HFFc6 (cell line): Measurements from ENCODE around the gene ZRANB3. TPM values are rescaled to one million over a fixed set of nuclear protein-coding genes. Genes with fewer than 3 reads are reported as not detected.
"Not testable (repeated sequence)": the region's sequence is repeated elsewhere in the genome, so short reads cannot be mapped to it uniquely, and the experiment has no call there.

Experiments
- DNase-seq: peaks from one replicate; pipeline ENCODE4 v3.0.0-alpha.2; 2018
- H3K27ac Mint-ChIP-seq: 2 replicates; pipeline ENCODE4 v1.8.0; 2020; ENCODE audit warnings: mild to moderate bottlenecking, mixed read lengths
- H3K27me3 Mint-ChIP-seq: 2 replicates; pipeline ENCODE4 v1.8.0; 2021; ENCODE audit warnings: mild to moderate bottlenecking, moderate library complexity, mixed read lengths; ENCODE audit not compliant: insufficient read depth
- H3K36me3 Mint-ChIP-seq: 2 replicates; pipeline ENCODE4 v1.8.0; 2021; ENCODE audit warnings: low read depth, mixed read lengths
- H3K4me1 Mint-ChIP-seq: 2 replicates; pipeline ENCODE4 v1.8.0; 2020; ENCODE audit warnings: low read depth, mixed read lengths
- H3K4me3 Mint-ChIP-seq: 2 replicates; pipeline ENCODE4 v1.8.0; 2020; ENCODE audit warnings: mild to moderate bottlenecking, moderate library complexity, mixed read lengths
- H3K9me3 Mint-ChIP-seq: 2 replicates; pipeline ENCODE4 v1.8.0; 2020; ENCODE audit warnings: mild to moderate bottlenecking, mixed read lengths
- CTCF ChIP-seq: fragments of 200-600 bp; sonication (generic); IDR thresholded peaks from 2 replicates; pipeline ENCODE4 v1.5.0; 2021; ENCODE audit warnings: antibody characterized with exemption, mild to moderate bottlenecking
- total RNA-seq, 6 experiments: library from RNA; stranded (reverse); fragmentation: NEBNext Ultra II Directional; extraction: Animal tissue kit (Norgen Biotek cat#: 25700); gene quantifications; 2 replicates in 1 of 6; 3 replicates in 5 of 6; pipeline ENCODE4 v1.2.3, GENCODE V29; 2021

The ZRANB3 gene
- total RNA-seq, 6 experiments from 2014 or later, result 8.1 to 10.2 (median 8.8) TPM

- DNase-seq, result no peak
- H3K4me1 Mint-ChIP-seq, result no peaks in the 10 kb centered on the region
- no peak overlapping the region for H3K27ac Mint-ChIP-seq
- peaks cover 33% of the 10 kb centered on the region for H3K9me3 Mint-ChIP-seq
- TF ChIP-seq CTCF, result no peak
- no peaks in the 10 kb centered on the region for H3K27me3 Mint-ChIP-seq
- H3K4me3 Mint-ChIP-seq, result no peak overlapping the region
- peaks cover 28% of the 10 kb centered on the region for H3K36me3 Mint-ChIP-seq
Measured at GRCh38 chr2:135456431-135456830, 74.6 kb downstream of the ZRANB3 start.

- TF ChIP-seq CTCF, result no peak
- no peak for DNase-seq
- no peaks in the 10 kb centered on the region for H3K27me3 Mint-ChIP-seq
- no peak overlapping the region for H3K27ac Mint-ChIP-seq
- H3K4me3 Mint-ChIP-seq, result no peak overlapping the region
- peaks cover 33% of the 10 kb centered on the region for H3K9me3 Mint-ChIP-seq
- peaks cover 28% of the 10 kb centered on the region for H3K36me3 Mint-ChIP-seq
- no peaks in the 10 kb centered on the region for H3K4me1 Mint-ChIP-seq
Measured at GRCh38 chr2:135454608-135455007, 76.4 kb downstream of the ZRANB3 start.

GRCh38 chr2:135453027-135453426 lies 78.0 kb downstream of the ZRANB3 start:
- H3K36me3 Mint-ChIP-seq, result peaks cover 28% of the 10 kb centered on the region
- not testable (repeated sequence) for H3K4me1 Mint-ChIP-seq, DNase-seq, H3K27me3 Mint-ChIP-seq, H3K27ac Mint-ChIP-seq, H3K4me3 Mint-ChIP-seq
- peaks cover 33% of the 10 kb centered on the region for H3K9me3 Mint-ChIP-seq

- no peaks in the 10 kb centered on the region for H3K4me1 Mint-ChIP-seq
- no peak overlapping the region for H3K4me3 Mint-ChIP-seq
- no peaks in the 10 kb centered on the region for H3K27me3 Mint-ChIP-seq
- no peak for DNase-seq
- H3K36me3 Mint-ChIP-seq, result peaks cover 25% of the 10 kb centered on the region
- no peak for TF ChIP-seq CTCF
- H3K27ac Mint-ChIP-seq, result no peak overlapping the region
- H3K9me3 Mint-ChIP-seq, result peaks cover 33% of the 10 kb centered on the region
Measured at GRCh38 chr2:135451966-135452365, 79.1 kb downstream of the ZRANB3 start.

GRCh38 chr2:135443013-135443412 lies 88.0 kb downstream of the ZRANB3 start:
- H3K36me3 Mint-ChIP-seq, H3K9me3 Mint-ChIP-seq, H3K27ac Mint-ChIP-seq, DNase-seq, H3K4me1 Mint-ChIP-seq, H3K4me3 Mint-ChIP-seq, H3K27me3 Mint-ChIP-seq: not testable (repeated sequence)

GRCh38 chr2:135435155-135435554 lies 95.9 kb downstream of the ZRANB3 start:
- not testable (repeated sequence) for H3K4me3 Mint-ChIP-seq, H3K27ac Mint-ChIP-seq, H3K36me3 Mint-ChIP-seq, H3K9me3 Mint-ChIP-seq, DNase-seq, H3K27me3 Mint-ChIP-seq, H3K4me1 Mint-ChIP-seq

GRCh38 chr2:135424849-135425248 lies 106.2 kb downstream of the ZRANB3 start:
- Mint-ChIP-seq H3K27ac (no peak overlapping the region), H3K4me1 (peaks cover 6% of the 10 kb centered on the region; the same call in 1 of the 2 replicates), H3K9me3 (no peaks in the 10 kb centered on the region; the same call in 1 of the 2 replicates), H3K27me3 (no peaks in the 10 kb centered on the region), H3K36me3 (no peaks in the 10 kb centered on the region), H3K4me3 (no peak overlapping the region)
- no peak for DNase-seq
- TF ChIP-seq CTCF, result peak; percentile 25; the same call in 1 of the 2 replicates
